PC-9 (cell line): ENCODE results near the gene ANXA10. TPM values are rescaled to one million over a fixed set of nuclear protein-coding genes. Genes with fewer than 3 reads are reported as not detected.

ENCODE experiments used
- BruUV-seq: library from RNA; stranded (reverse); fragments of 400-500 nt; replicated peaks from 2 replicates; lab custom pipeline; 2021; lab: Mats Ljungman, UMichigan
- CTCF ChIA-PET: fragments of 300-600 bp; sonication (Branson Sonifier 250); formaldehyde crosslinking; loops from one replicate; lab custom pipeline; 2022; ENCODE audit warnings: antibody characterized with exemption; lab: Charles Lee
- POLR2A ChIA-PET: fragments of 300-600 bp; sonication (Branson Sonifier 250); formaldehyde crosslinking; loops from one replicate; lab custom pipeline; 2022; ENCODE audit warnings: antibody characterized with exemption; ENCODE audit not compliant: unreplicated experiment; lab: Charles Lee
- DNase-seq, 2 experiments: peaks; one replicate each; pipeline versions ENCODE4 v3.0.0 to v3.0.0-alpha.2; 2015 to 2022; ENCODE audit warnings: mixed read lengths in 1 of 2
- H2AFZ ChIP-seq: fragments of 200-600 bp; sonication (generic); 2 replicates; pipeline ENCODE4 v1.8.1; 2017; ENCODE audit warnings: antibody characterized with exemption
- H3F3A ChIP-seq: fragments of 200-600 bp; sonication (generic); 2 replicates; pipeline ENCODE4 v1.8.1; 2017; ENCODE audit warnings: antibody characterized with exemption, mild to moderate bottlenecking, low read depth; ENCODE audit not compliant: insufficient read depth
- H3K27ac ChIP-seq: fragments of 200-600 bp; sonication (generic); 2 replicates; pipeline ENCODE4 v1.6.1; 2016; ENCODE audit warnings: mixed run types
- H3K27me3 ChIP-seq: fragments of 200-600 bp; sonication (generic); 2 replicates; pipeline ENCODE4 v1.6.1; 2016; ENCODE audit warnings: low read depth, mixed run types; ENCODE audit not compliant: insufficient read depth
- H3K36me3 ChIP-seq: fragments of 200-600 bp; sonication (generic); 2 replicates; pipeline ENCODE4 v1.6.1; 2016; ENCODE audit warnings: low read depth, mixed run types
- H3K4me1 ChIP-seq: fragments of 200-600 bp; sonication (generic); replicated peaks from 2 replicates; pipeline ENCODE4 v1.6.1; 2016; ENCODE audit warnings: mixed run types; ENCODE audit not compliant: insufficient read depth
- H3K4me2 ChIP-seq: fragments of 200-600 bp; sonication (generic); 2 replicates; pipeline ENCODE4 v1.6.1; 2017; ENCODE audit warnings: mixed run types
- H3K4me3 ChIP-seq: fragments of 200-600 bp; sonication (generic); 2 replicates; pipeline ENCODE4 v1.6.1; 2016; ENCODE audit warnings: mixed run types
- H3K79me2 ChIP-seq: fragments of 200-600 bp; sonication (generic); 2 replicates; pipeline ENCODE4 v1.6.1; 2017; ENCODE audit warnings: low read depth, mixed run types
- H3K9me2 ChIP-seq: fragments of 200-600 bp; sonication (generic); 2 replicates; pipeline ENCODE4 v1.8.1; 2017; ENCODE audit warnings: mild to moderate bottlenecking; ENCODE audit not compliant: insufficient read depth
- H3K9me3 ChIP-seq: fragments of 200-600 bp; sonication (generic); 2 replicates; pipeline ENCODE4 v1.8.1; 2016; ENCODE audit warnings: low read depth; ENCODE audit not compliant: insufficient read depth
- H4K20me1 ChIP-seq: fragments of 200-600 bp; sonication (generic); 2 replicates; pipeline ENCODE4 v1.8.1; 2017; ENCODE audit not compliant: insufficient read depth
- CTCF ChIP-seq: fragments of 200-600 bp; sonication (generic); conservative IDR thresholded peaks from 2 replicates; pipeline ENCODE4 v1.6.1; 2017; ENCODE audit warnings: mixed run types, antibody characterized with exemption, mild to moderate bottlenecking, moderate library complexity
- EZH2 ChIP-seq: fragments of 200-600 bp; sonication (generic); IDR thresholded peaks from 2 replicates; pipeline ENCODE4 v1.8.0; 2017; ENCODE audit warnings: antibody characterized with exemption, low read depth
- intact Hi-C: fragments of 100-400 bp; cut with micrococcal nuclease; formaldehyde crosslinking; loops from one replicate; pipeline ENCODE4 v1.10.0; 2022; ENCODE audit not compliant: unreplicated experiment
- total RNA-seq: library from RNA; stranded (reverse); gene quantifications from 2 replicates; pipeline ENCODE4 v1.2.3, GENCODE V29; 2021

The ANXA10 gene
- total RNA-seq, 1 experiment from 2014 or later, result 3.0 TPM

- Histone ChIP-seq H2AFZ (no peak overlapping the region), H3F3A (no peaks in the 10 kb centered on the region), H3K27ac (no peak overlapping the region), H4K20me1 (no peaks in the 10 kb centered on the region), H3K4me1 (0 out of 2 replicates have a peak, but pooled peaks cover 6% of the 10 kb centered on the region), H3K9me2 (no peaks in the 10 kb centered on the region), H3K4me2 (no peak overlapping the region), H3K27me3 (no peaks in the 10 kb centered on the region), H3K4me3 (no peak overlapping the region), H3K79me2 (no peaks in the 10 kb centered on the region), H3K9me3 (no peaks in the 10 kb centered on the region), H3K36me3 (no peaks in the 10 kb centered on the region)
- BruUV-seq, result no TSS peak
- peak in 1 of 2 experiments; percentile 16 for DNase-seq
- ChIA-PET POLR2A (no interaction called here), CTCF (no interaction called here)
- intact Hi-C loops, result no loop called here
- no peak for TF ChIP-seq CTCF
- no peak for TF ChIP-seq EZH2
Observed at GRCh38 chr4:168139336-168139735, 47.0 kb downstream of the ANXA10 start.

GRCh38 chr4:168141733-168142132 is 49.4 kb downstream of the ANXA10 start:
- no peak overlapping the region for H3K27ac ChIP-seq

GRCh38 chr4:168143601-168144000 is 51.3 kb downstream of the ANXA10 start:
- Histone ChIP-seq H3K9me3 (no peaks in the 10 kb centered on the region), H2AFZ (no peak overlapping the region), H3K27ac (no peak overlapping the region), H3K4me2 (no peak overlapping the region), H3F3A (no peaks in the 10 kb centered on the region), H3K79me2 (no peaks in the 10 kb centered on the region), H3K27me3 (no peaks in the 10 kb centered on the region), H3K9me2 (no peaks in the 10 kb centered on the region), H3K36me3 (no peaks in the 10 kb centered on the region), H4K20me1 (no peaks in the 10 kb centered on the region), H3K4me3 (no peak overlapping the region), H3K4me1 (no peaks in the 10 kb centered on the region)
- no peak for DNase-seq
- ChIA-PET POLR2A (no interaction called here), CTCF (no interaction called here)
- no TSS peak for BruUV-seq
- TF ChIP-seq CTCF, result no peak
- no peak for TF ChIP-seq EZH2
- intact Hi-C loops, result no loop called here

More at GRCh38 chr4:168141733-168142132, 49.4 kb downstream of the ANXA10 start:
- H4K20me1 ChIP-seq, result no peaks in the 10 kb centered on the region
- H3K36me3 ChIP-seq, result no peaks in the 10 kb centered on the region
- no peaks in the 10 kb centered on the region for H3K9me2 ChIP-seq
- H3K79me2 ChIP-seq, result no peaks in the 10 kb centered on the region
- no peaks in the 10 kb centered on the region for H3K9me3 ChIP-seq
- TF ChIP-seq EZH2, result no peak
- TF ChIP-seq CTCF, result no peak
- no TSS peak for BruUV-seq
- H3F3A ChIP-seq, result no peaks in the 10 kb centered on the region
- CTCF ChIA-PET, result no interaction called here
- H3K27me3 ChIP-seq, result no peaks in the 10 kb centered on the region
- no peak overlapping the region for H3K4me2 ChIP-seq
- POLR2A ChIA-PET, result no interaction called here
- no peak overlapping the region for H3K4me3 ChIP-seq
- intact Hi-C loops, result no loop called here
- H2AFZ ChIP-seq, result no peak overlapping the region
- no peak for DNase-seq
- 0 out of 2 replicates have a peak, but pooled peaks cover 6% of the 10 kb centered on the region for H3K4me1 ChIP-seq
